HepG2 (cell line): Measurements from ENCODE around the gene RNF183. TPM values are rescaled to one million over a fixed set of nuclear protein-coding genes. Genes with fewer than 3 reads are reported as not detected.

Experiments
- ATAC-seq: fragments of 200-7000 bp; cut with Tn5 transposase; 3 replicates; pipeline ENCODE4 v1.9.1; 2020; ENCODE audit warnings: mild to moderate bottlenecking, moderate library complexity
- BruUV-seq: library from RNA; stranded (reverse); fragments of 400-500 nt; replicated peaks from 2 replicates; lab custom pipeline; 2021; lab: Mats Ljungman, UMichigan
- CTCF ChIA-PET: fragments of 300-600 bp; formaldehyde crosslinking; extraction: SDS; loops from one replicate; lab custom pipeline; 2021; ENCODE audit warnings: low total read pairs, inconsistent platforms, low intra/inter-chr PET ratio; lab: Yijun Ruan, JAX
- POLR2A ChIA-PET: fragments of 350-600 bp; sonication (Branson Sonifier 250); formaldehyde crosslinking; loops from one replicate; lab custom pipeline; 2020; ENCODE audit warnings: antibody characterized with exemption, inconsistent platforms; lab: Yijun Ruan, JAX
- DNase-seq: peaks from one replicate; pipeline ENCODE4 v3.0.0-alpha.2; 2015; ENCODE audit warnings: low spot score
- FAIRE-seq: peaks from 3 replicates; lab custom pipeline; 2011; peaks lifted over from hg19 to GRCh38; lab: Jason Lieb, UNC
- H2AFZ ChIP-seq: one replicate; pipeline ENCODE4 v1.6.1; 2011; ENCODE audit warnings: low read length, inconsistent platforms
- H3K27ac ChIP-seq: fragments of 300-600 bp; 3 replicates; pipeline ENCODE4 v1.8.0; 2011; ENCODE audit warnings: mixed run types, mild to moderate bottlenecking, mixed read lengths, low read length, inconsistent platforms; ENCODE audit not compliant: insufficient read depth; ENCODE audit errors: extremely low read length
- H3K27me3 ChIP-seq, 2 experiments: fragments of 200-600 bp in 1 of 2; 2 replicates in 1 of 2; 3 replicates in 1 of 2; pipeline versions ENCODE4 v1.6.0 to v1.8.0; 2011; ENCODE audit warnings: low read length in 2 of 2, mild to moderate bottlenecking in 2 of 2, moderate library complexity in 2 of 2, inconsistent platforms in 1 of 2; ENCODE audit not compliant: insufficient read depth in 2 of 2, control insufficient read depth in 1 of 2
- H3K36me3 ChIP-seq, 2 experiments: fragments of 200-600 bp in 1 of 2; replicated peaks in 1 of 2; 2 replicates in 1 of 2; 3 replicates in 1 of 2; pipeline versions ENCODE4 v1.5.1 to v1.8.0; 2011; ENCODE audit warnings: low read length in 2 of 2, inconsistent platforms in 1 of 2; ENCODE audit not compliant: insufficient read depth in 2 of 2, control insufficient read depth in 1 of 2
- H3K4me1 ChIP-seq: 2 replicates; pipeline ENCODE4 v1.5.1; 2012; ENCODE audit warnings: low read length, inconsistent platforms; ENCODE audit not compliant: insufficient read depth
- H3K4me2 ChIP-seq: 2 replicates; pipeline ENCODE4 v1.6.0; 2011; ENCODE audit warnings: low read depth, low read length, inconsistent platforms
- H3K4me3 ChIP-seq, 3 experiments: fragments of 200-600 bp in 1 of 3; sonication (generic), shearing (Covaris generic) in 1 of 3; replicated peaks in 1 of 3; 2 replicates each; pipeline ENCODE4 v1.5.1; 2011 to 2016; ENCODE audit warnings: low read length in 3 of 3, inconsistent platforms in 2 of 3, low read depth in 2 of 3, mild to moderate bottlenecking in 2 of 3, control low read depth in 1 of 3, mixed read lengths in 1 of 3; ENCODE audit not compliant: insufficient read depth in 1 of 3
- H3K79me2 ChIP-seq: one replicate; pipeline ENCODE4 v1.6.1; 2011; ENCODE audit warnings: low read length, inconsistent platforms; ENCODE audit not compliant: insufficient read depth
- H3K9ac ChIP-seq: 2 replicates; pipeline ENCODE4 v1.6.0; 2011; ENCODE audit warnings: mild to moderate bottlenecking, low read depth, low read length, inconsistent platforms; ENCODE audit not compliant: insufficient read depth
- H3K9me3 ChIP-seq: 2 replicates; pipeline ENCODE4 v1.5.1; 2012; ENCODE audit warnings: mild to moderate bottlenecking, low read length
- H4K20me1 ChIP-seq: 2 replicates; pipeline ENCODE4 v1.6.0; 2011; ENCODE audit warnings: inconsistent platforms, mild to moderate bottlenecking, low read length, moderate library complexity; ENCODE audit not compliant: insufficient read depth
- FOXP4 ChIP-seq: sonication (generic); formaldehyde crosslinking; IDR thresholded peaks from 2 replicates; pipeline ENCODE4 v1.4.0; 2020; ENCODE audit warnings: missing genetic modification reagents
- KLF13 ChIP-seq: sonication (generic); formaldehyde crosslinking; IDR thresholded peaks from 2 replicates; pipeline ENCODE4 v1.4.0; 2020; ENCODE audit warnings: mild to moderate bottlenecking, missing genetic modification reagents
- MBD4 ChIP-seq: IDR thresholded peaks from 2 replicates; pipeline ENCODE4 v1.6.1; 2012; ENCODE audit warnings: low read length, inconsistent platforms, borderline replicate concordance
- NR2C2 ChIP-seq: sonication (generic); formaldehyde crosslinking; IDR thresholded peaks from 2 replicates; pipeline ENCODE4 v1.4.0; 2020; ENCODE audit warnings: missing genetic modification reagents, mild to moderate bottlenecking, moderate library complexity, borderline replicate concordance
- PPARG ChIP-seq: conservative IDR thresholded peaks from 2 replicates; pipeline ENCODE4 v1.6.1; 2016; ENCODE audit warnings: missing biosample characterization, missing genetic modification reagents
- RCOR2 ChIP-seq: IDR thresholded peaks from 2 replicates; pipeline ENCODE4 v1.6.1; 2016; ENCODE audit warnings: missing biosample characterization, missing genetic modification reagents
- SAP130 ChIP-seq: IDR thresholded peaks from 2 replicates; pipeline ENCODE4 v1.6.1; 2016; ENCODE audit warnings: low read depth
- ZBTB4 ChIP-seq: sonication (generic); formaldehyde crosslinking; IDR thresholded peaks from 2 replicates; pipeline ENCODE4 v1.4.0; 2020; ENCODE audit warnings: missing genetic modification reagents, mild to moderate bottlenecking, borderline replicate concordance
- ZNF670 ChIP-seq: sonication (generic); formaldehyde crosslinking; IDR thresholded peaks from 2 replicates; pipeline ENCODE4 v1.8.0; 2022; ENCODE audit warnings: mild to moderate bottlenecking, missing genetic modification reagents, borderline replicate concordance
- ZNF879 ChIP-seq: sonication (generic); formaldehyde crosslinking; IDR thresholded peaks from 2 replicates; pipeline ENCODE4 v1.8.1; 2023; ENCODE audit warnings: missing genetic modification reagents
- WGBS: methylation state at CpG from one replicate; pipeline ENCODE4 v1.1.6; 2017; ENCODE audit warnings: low lambda C conversion rate; 5-methylcytosine and 5-hydroxymethylcytosine counted together
- in situ Hi-C: cut with HindIII; loops from 2 replicates; pipeline ENCODE4 v1.10.0; 2017; ENCODE audit warnings: low pct_unique_long_range_greater_than_20kb; ENCODE audit not compliant: extremely low pct_ligation_motif_present
- intact Hi-C: fragments of 100-400 bp; cut with micrococcal nuclease; formaldehyde crosslinking; loops from one replicate; pipeline ENCODE4 v1.10.0; 2022; ENCODE audit not compliant: unreplicated experiment
- polyA plus RNA-seq, 8 experiments: library from polyadenylated mRNA; depleted of rRNA in 3 of 8; stranded (reverse) in 7 of 8; unstranded in 1 of 8; fragments of >200 nt; fragmentation: Illumina TruSeq in 4 of 8; extraction: Trizol in 4 of 8; gene quantifications; 2 replicates each; pipeline versions ENCODE4 v1.2.1 to v1.2.3, GENCODE V29; 2011 to 2016; ENCODE audit warnings: low read depth in 4 of 8, missing spikeins in 1 of 8, mixed read lengths in 1 of 8; ENCODE audit not compliant: insufficient read depth in 1 of 8
- total RNA-seq, 5 experiments: library from RNA; depleted of rRNA; stranded (reverse); fragments of >200 nt; fragmentation: Illumina TruSeq; extraction: Trizol; gene quantifications; 2 replicates each; pipeline ENCODE4 v1.2.3, GENCODE V29; 2016; ENCODE audit warnings: low read depth in 1 of 5

RNF183 gene
- total and polyA plus RNA-seq, 2 of the 13 experiments (the other 11 are each of a cell fraction or from before 2014, with no cell fraction given): 0.13 to 6.5 TPM

- ChIA-PET CTCF (interaction anchor here (0.8 to 1.1 kb wide), 3 partner anchors 132 to 317 kb away, joined by 3 to 4 read pairs (median 3); no protein-coding TSS in a partner anchor), POLR2A (interaction anchor here (0.7 to 2.7 kb wide), 23 partner anchors 9 to 542 kb away, joined by 3 to 40 read pairs (median 4); partner anchors contain the start of genes ALAD, BSPRY, C9orf43 and FKBP15)
- ATAC-seq (peak; percentile 37), FAIRE-seq (peak; percentile 82), DNase-seq (peak; percentile 69)
- under 1% methylated on average over 10 of the region's 15 CpGs for WGBS
- Histone ChIP-seq H3K4me3 (peak overlapping the region; percentile 75 to 98 (median 82)), H3K4me1 (peaks cover 42% of the 10 kb centered on the region), H2AFZ (no peak overlapping the region), H3K36me3 (peaks cover 13 to 42% of the 10 kb centered on the region in 2 experiments), H3K27me3 (no peaks in the 10 kb centered on the region; a peak in 2 of 5 replicates), H3K9ac (peak overlapping the region; percentile 96), H3K27ac (peak overlapping the region; percentile 85), H3K4me2 (peak overlapping the region; percentile 82), H3K9me3 (no peaks in the 10 kb centered on the region), H3K79me2 (peaks cover 37% of the 10 kb centered on the region), H4K20me1 (no peaks in the 10 kb centered on the region; the same call in 1 of the 2 replicates)
- intact Hi-C loops (loop anchor here (1.0 to 10.0 kb wide), 4 partner anchors 54 to 380 kb away; partner anchors contain the start of genes ALAD, FKBP15, SLC31A1 and WDR31), in situ Hi-C loops (loop anchor here (5.0 kb wide), 1 partner anchor 383 kb away; no protein-coding TSS in a partner anchor)
- no TSS peak for BruUV-seq
- TF ChIP-seq ZBTB4 (CRISPR knock-in tag) (no peak), KLF13 (CRISPR knock-in tag) (no peak), FOXP4 (no peak), ZNF879 (CRISPR knock-in tag) (peak; percentile 31; the same call in 1 of the 2 replicates), NR2C2 (CRISPR knock-in tag) (peak; percentile 77), ZNF670 (CRISPR knock-in tag) (no peak), PPARG (peak; percentile 70), SAP130 (peak; percentile 51; the same call in 1 of the 2 replicates), MBD4 (no peak), RCOR2 (CRISPR knock-in tag) (0 out of 2 replicates have a peak, but pooled peaks have one; percentile 26)
These were observed 28.6 kb downstream of the RNF183 start for GRCh38 chr9:113274474-113275156.
